Common myeloid progenitor, CD34-positive (primary cell): ENCODE results near the gene MAN2A2.

Experiments used
- CTCF ChIA-PET: fragments of 350-600 bp; sonication (Branson Sonifier 250); formaldehyde crosslinking; loops from one replicate; lab custom pipeline; 2021; ENCODE audit warnings: antibody characterized with exemption; lab: Charles Lee
- POLR2A ChIA-PET: fragments of 350-600 bp; sonication (Branson Sonifier 250); formaldehyde crosslinking; loops from one replicate; lab custom pipeline; 2021; ENCODE audit warnings: antibody characterized with exemption; lab: Charles Lee
- DNase-seq, 3 donors: peaks; one replicate each; pipeline versions ENCODE4 v3.0.0 to v3.0.0-alpha.2; 2013
- H3K27ac ChIP-seq, 2 experiments: 1 replicate in 1 of 2; 2 replicates in 1 of 2; pipeline ENCODE4 v1.7.0; 2013; ENCODE audit warnings: inconsistent platforms in 2 of 2, low read length in 2 of 2, mild to moderate bottlenecking in 2 of 2, low read depth in 1 of 2, moderate library complexity in 1 of 2; ENCODE audit not compliant: severe bottlenecking in 2 of 2, insufficient read depth in 1 of 2, poor library complexity in 1 of 2
- H3K27me3 ChIP-seq, 5 experiments: replicated peaks in 2 of 5; 1 replicate in 3 of 5; 2 replicates in 2 of 5; pipeline versions ENCODE4 v1.6.1 to v1.7.0; 2013; ENCODE audit warnings: low read length in 4 of 5, mild to moderate bottlenecking in 2 of 5, moderate library complexity in 2 of 5, inconsistent platforms in 1 of 5; ENCODE audit not compliant: insufficient read depth in 5 of 5, control insufficient read depth in 4 of 5
- H3K36me3 ChIP-seq, 4 experiments: 1 replicate in 2 of 4; 2 replicates in 2 of 4; pipeline versions ENCODE4 v1.6.1 to v1.7.0; 2013; ENCODE audit warnings: low read length in 3 of 4, control low read depth in 1 of 4, mild to moderate bottlenecking in 1 of 4; ENCODE audit not compliant: control insufficient read depth in 4 of 4, insufficient read depth in 4 of 4
- H3K4me1 ChIP-seq, 4 experiments: 1 replicate in 3 of 4; 2 replicates in 1 of 4; pipeline versions ENCODE4 v1.6.1 to v1.7.1; 2013; ENCODE audit warnings: low read length in 3 of 4, mild to moderate bottlenecking in 3 of 4, control low read depth in 1 of 4, inconsistent platforms in 1 of 4, moderate library complexity in 1 of 4; ENCODE audit not compliant: control insufficient read depth in 4 of 4, insufficient read depth in 4 of 4; ENCODE audit errors: control extremely low read depth in 1 of 4
- H3K4me3 ChIP-seq, 7 experiments: 1 replicate in 4 of 7; 2 replicates in 3 of 7; pipeline versions ENCODE4 v1.5.1 to v1.7.0; 2013; ENCODE audit warnings: mild to moderate bottlenecking in 7 of 7, low read length in 6 of 7, moderate library complexity in 6 of 7, inconsistent platforms in 2 of 7, low read depth in 2 of 7, control low read depth in 1 of 7; ENCODE audit not compliant: insufficient read depth in 4 of 7, control insufficient read depth in 1 of 7; ENCODE audit errors: extremely low read depth in 1 of 7
- H3K9me3 ChIP-seq, 5 experiments: 1 replicate in 4 of 5; 2 replicates in 1 of 5; pipeline versions ENCODE4 v1.6.1 to v1.7.1; 2013; ENCODE audit warnings: low read length in 4 of 5, mild to moderate bottlenecking in 2 of 5, inconsistent platforms in 1 of 5, low read depth in 1 of 5, moderate library complexity in 1 of 5; ENCODE audit not compliant: control insufficient read depth in 4 of 5, insufficient read depth in 2 of 5; ENCODE audit errors: control extremely low read depth in 1 of 5
- WGBS: methylation state at CpG from one replicate; pipeline ENCODE4 v1.1.5; 2013; ENCODE audit not compliant: insufficient coverage; 5-methylcytosine and 5-hydroxymethylcytosine counted together

The MAN2A2 gene

GRCh38 chr15:90936823-90937222 lies 33.7 kb downstream of the MAN2A2 start:
- H3K4me1 ChIP-seq: peaks cover 4 to 39% (median 35%) of the 10 kb centered on the region in 4 experiments
- POLR2A ChIA-PET: no interaction called here
- peaks cover 19 to 36% (median 29%) of the 10 kb centered on the region in 4 experiments for H3K36me3 ChIP-seq
- no peaks in the 10 kb centered on the region for H3K27me3 ChIP-seq
- H3K27ac ChIP-seq: no peak overlapping the region
- H3K4me3 ChIP-seq: no peak overlapping the region
- 100% methylated on average over 1 of the region's 1 CpG for WGBS
- no peak for DNase-seq
- H3K9me3 ChIP-seq: no peaks in the 10 kb centered on the region
- CTCF ChIA-PET: interaction anchor here (1.0 to 13.1 kb wide), 4 partner anchors 11 to 72 kb away, joined by 3 to 258 read pairs (median 98); partner anchors contain the start of genes MAN2A2 and RCCD1

GRCh38 chr15:90938261-90938660 lies 35.2 kb downstream of the MAN2A2 start:
- H3K36me3 ChIP-seq: peaks cover 19 to 50% (median 40%) of the 10 kb centered on the region in 4 experiments
- POLR2A ChIA-PET: no interaction called here
- H3K27me3 ChIP-seq: no peaks in the 10 kb centered on the region
- H3K4me1 ChIP-seq: peaks cover 4 to 29% (median 28%) of the 10 kb centered on the region in 4 experiments
- no peaks in the 10 kb centered on the region for H3K9me3 ChIP-seq
- 100% methylated on average over 4 of the region's 5 CpGs for WGBS
- no peak overlapping the region for H3K27ac ChIP-seq
- no peak overlapping the region for H3K4me3 ChIP-seq
- CTCF ChIA-PET: interaction anchor here (1.2 to 13.1 kb wide), 3 partner anchors 10 to 52 kb away, joined by 5 to 134 read pairs (median 62); partner anchors contain the start of gene RCCD1
- DNase-seq: no peak

GRCh38 chr15:90939756-90940155 lies 36.7 kb downstream of the MAN2A2 start:
- H3K9me3 ChIP-seq: no peaks in the 10 kb centered on the region
- no peak overlapping the region for H3K4me3 ChIP-seq
- WGBS: 83% methylated on average over 6 of the region's 7 CpGs
- POLR2A ChIA-PET: interaction anchor here (1.3 kb wide), 1 partner anchor 9 kb away, joined by 3 read pairs; no protein-coding TSS in a partner anchor
- H3K27me3 ChIP-seq: no peaks in the 10 kb centered on the region
- H3K4me1 ChIP-seq: peaks cover 0 to 21% (median 17%) of the 10 kb centered on the region in 4 experiments
- H3K27ac ChIP-seq: no peak overlapping the region
- H3K36me3 ChIP-seq: peaks cover 19 to 65% (median 47%) of the 10 kb centered on the region in 4 experiments
- CTCF ChIA-PET: interaction anchor here (2.0 to 13.1 kb wide), 3 partner anchors 8 to 18 kb away, joined by 5 to 134 read pairs (median 62); partner anchors contain the start of gene RCCD1
- DNase-seq: no peak

GRCh38 chr15:90941038-90941437 lies 37.9 kb downstream of the MAN2A2 start:
- no peak for DNase-seq
- H3K4me3 ChIP-seq: no peak overlapping the region
- ChIA-PET POLR2A (no interaction called here), CTCF (interaction anchor here (2.0 to 13.1 kb wide), 2 partner anchors 9 to 16 kb away, joined by 5 to 134 read pairs; partner anchors contain the start of gene RCCD1)
- H3K9me3 ChIP-seq: no peaks in the 10 kb centered on the region
- WGBS: 100% methylated on average over 2 of the region's 4 CpGs
- H3K4me1 ChIP-seq: peaks cover 0 to 11% (median 7%) of the 10 kb centered on the region in 4 experiments
- no peak overlapping the region for H3K27ac ChIP-seq
- peaks cover 19 to 71% (median 50%) of the 10 kb centered on the region in 4 experiments for H3K36me3 ChIP-seq
- H3K27me3 ChIP-seq: no peaks in the 10 kb centered on the region

GRCh38 chr15:90942354-90943120 lies 39.4 kb downstream of the MAN2A2 start:
- H3K27me3 ChIP-seq: no peaks in the 10 kb centered on the region
- peaks cover 12 to 78% (median 58%) of the 10 kb centered on the region in 4 experiments for H3K36me3 ChIP-seq
- H3K27ac ChIP-seq: no peak overlapping the region
- ChIA-PET POLR2A (no interaction called here), CTCF (interaction anchor here (0.8 to 13.1 kb wide), 4 partner anchors 8 to 43 kb away, joined by 3 to 134 read pairs (median 15); partner anchors contain the start of genes HDDC3, RCCD1 and UNC45A)
- no peaks in the 10 kb centered on the region for H3K9me3 ChIP-seq
- no peak overlapping the region for H3K4me3 ChIP-seq
- no peaks in the 10 kb centered on the region for H3K4me1 ChIP-seq
- no peak for DNase-seq
- 94% methylated on average over 8 of the region's 12 CpGs for WGBS

GRCh38 chr15:90945091-90945490 lies 42.0 kb downstream of the MAN2A2 start:
- POLR2A ChIA-PET: no interaction called here
- CTCF ChIA-PET: interaction anchor here (1.4 to 4.0 kb wide), 3 partner anchors 9 to 13 kb away, joined by 5 to 24 read pairs (median 7); partner anchors contain the start of genes HDDC3, RCCD1 and UNC45A
- H3K9me3 ChIP-seq: no peaks in the 10 kb centered on the region
- no peaks in the 10 kb centered on the region for H3K27me3 ChIP-seq
- peaks cover 16 to 79% (median 59%) of the 10 kb centered on the region in 4 experiments for H3K36me3 ChIP-seq
- 98% methylated on average over 5 of the region's 7 CpGs for WGBS
- no peak for DNase-seq
- no peak overlapping the region for H3K4me3 ChIP-seq
- H3K27ac ChIP-seq: no peak overlapping the region
- peaks cover 0 to 13% (median 11%) of the 10 kb centered on the region in 4 experiments for H3K4me1 ChIP-seq
